Measurements from ENCODE around the gene KASH5. TPM values are rescaled to one million over a fixed set of nuclear protein-coding genes. Genes with fewer than 3 reads are reported as not detected.

The KASH5 gene
- total and polyA plus RNA-seq, 2 of the 13 experiments (the other 11 are each of a cell fraction or from before 2014, with no cell fraction given), result not detected

GRCh38 chr19:49378512-49378911 lies 9.5 kb upstream of the KASH5 start:
- Histone ChIP-seq H3K36me3 (replicated peaks in 1 of 2; ENCODE audit: control insufficient read depth in 1 of 2, insufficient read depth in 2 of 2, low read length in 2 of 2) (no peaks in the 10 kb centered on the region), H3K9me3 (ENCODE audit: low read length) (no peaks in the 10 kb centered on the region), H3K9ac (ENCODE audit: insufficient read depth, low read depth, low read length) (no peak overlapping the region), H3K27me3 (ENCODE audit: control insufficient read depth in 1 of 2, insufficient read depth in 2 of 2, low read length in 2 of 2) (peaks cover 0 to 4% of the 10 kb centered on the region in 2 experiments; a peak in 3 of 5 replicates), H3K79me2 (ENCODE audit: insufficient read depth, low read length) (no peaks in the 10 kb centered on the region), H3K4me1 (ENCODE audit: insufficient read depth, low read length) (no peaks in the 10 kb centered on the region), H3K27ac (ENCODE audit: extremely low read length, insufficient read depth, low read length) (no peak overlapping the region), H3K4me3 (replicated peaks in 1 of 3; ENCODE audit: insufficient read depth in 1 of 3, low read depth in 2 of 3, low read length in 3 of 3) (no peak overlapping the region), H4K20me1 (ENCODE audit: insufficient read depth, low read length) (no peaks in the 10 kb centered on the region), H3K4me2 (ENCODE audit: low read depth, low read length) (no peak overlapping the region), H2AFZ (ENCODE audit: low read length) (no peak overlapping the region)
- BruUV-seq (replicated peaks), result no TSS peak
- ChIA-PET POLR2A (no interaction called here), CTCF (ENCODE audit: low intra/inter-chr PET ratio, low total read pairs) (no interaction called here)
- no peak for DNase-seq (ENCODE audit: low spot score)
- 27% methylated on average over 3 of the region's 3 CpGs for WGBS (ENCODE audit: low lambda C conversion rate)
- FAIRE-seq, result no peak
- intact Hi-C loops (cut with micrococcal nuclease; ENCODE audit: unreplicated experiment) (no loop called here), in situ Hi-C loops (cut with HindIII; ENCODE audit: extremely low pct_ligation_motif_present, low pct_unique_long_range_greater_than_20kb) (no loop called here)
- ATAC-seq, result no peak
- TF ChIP-seq ZMYM4 (CRISPR knock-in tag; IDR thresholded peaks at IDR 0.05) (no peak), HBP1 (CRISPR knock-in tag; IDR thresholded peaks at IDR 0.05; ENCODE audit: low read depth) (no peak), ZNF20 (CRISPR knock-in tag; IDR thresholded peaks at IDR 0.05) (no peak), ZNF761 (CRISPR knock-in tag; conservative IDR thresholded peaks at IDR 0.05) (no peak), MNT (IDR thresholded peaks at IDR 0.05) (no peak), CBX2 (IDR thresholded peaks at IDR 0.05; ENCODE audit: low read depth, low read length) (no peak), CBX2 (CRISPR knock-in tag; IDR thresholded peaks at IDR 0.05; ENCODE audit: low read depth) (no peak), ZNF460 (CRISPR knock-in tag; IDR thresholded peaks at IDR 0.05; ENCODE audit: borderline replicate concordance) (no peak), ZXDC (CRISPR knock-in tag; IDR thresholded peaks at IDR 0.05) (no peak), GATAD1 (CRISPR knock-in tag; IDR thresholded peaks at IDR 0.05) (no peak), NFAT5 (CRISPR knock-in tag; IDR thresholded peaks at IDR 0.05) (no peak), FOXP1 (IDR thresholded peaks at IDR 0.05) (no peak), FOXP1 (CRISPR knock-in tag; IDR thresholded peaks at IDR 0.05) (no peak), GPN1 (CRISPR knock-in tag; IDR thresholded peaks at IDR 0.05; ENCODE audit: borderline replicate concordance) (no peak), HMG20A (CRISPR knock-in tag; IDR thresholded peaks at IDR 0.05; ENCODE audit: borderline replicate concordance) (no peak)

Measured in HepG2 (cell line).